Panc1 (cell line): ENCODE results near the gene KRTAP20-4. TPM values are rescaled to one million over a fixed set of nuclear protein-coding genes. Genes with fewer than 3 reads are reported as not detected.

Experiments used
- ATAC-seq: fragments of 200-7000 bp; cut with Tn5 transposase; 2 replicates; pipeline ENCODE4 v1.9.1; 2020; ENCODE audit warnings: mild to moderate bottlenecking, moderate library complexity
- BruUV-seq: library from RNA; stranded (reverse); fragments of 400-500 nt; replicated peaks from 2 replicates; lab custom pipeline; 2021; lab: Mats Ljungman, UMichigan
- CTCF ChIA-PET: fragments of 300-600 bp; sonication (Branson Sonifier 250); formaldehyde crosslinking; loops from one replicate; lab custom pipeline; 2022; ENCODE audit warnings: antibody characterized with exemption; lab: Charles Lee
- POLR2A ChIA-PET: fragments of 300-600 bp; sonication (Branson Sonifier 250); formaldehyde crosslinking; loops from one replicate; lab custom pipeline; 2022; ENCODE audit warnings: antibody characterized with exemption; lab: Charles Lee
- DNase-seq: peaks from one replicate; pipeline ENCODE4 v3.0.0-alpha.2; 2010; ENCODE audit warnings: low read depth, low spot score
- H3K27ac ChIP-seq: 2 replicates; pipeline ENCODE4 v1.5.1; 2011; ENCODE audit warnings: mild to moderate bottlenecking, low read length, inconsistent platforms
- H3K27me3 ChIP-seq: fragments of 200-500 bp; sonication (Bioruptor generic); 2 replicates; pipeline ENCODE4 v1.6.0; 2014; ENCODE audit warnings: low read length, inconsistent platforms; ENCODE audit not compliant: control insufficient read depth, insufficient read depth
- H3K36me3 ChIP-seq: fragments of 200-500 bp; sonication (Bioruptor generic); 2 replicates; pipeline ENCODE4 v1.5.1; 2014; ENCODE audit warnings: inconsistent platforms, mild to moderate bottlenecking, low read length, moderate library complexity; ENCODE audit not compliant: control insufficient read depth, insufficient read depth
- H3K4me1 ChIP-seq: 2 replicates; pipeline ENCODE4 v1.5.1; 2011; ENCODE audit warnings: inconsistent platforms, mild to moderate bottlenecking, low read length, moderate library complexity; ENCODE audit not compliant: control insufficient read depth, insufficient read depth
- H3K4me3 ChIP-seq, 2 experiments: 2 replicates each; pipeline ENCODE4 v1.5.1; 2011 to 2012; ENCODE audit warnings: low read depth in 2 of 2, low read length in 2 of 2, mild to moderate bottlenecking in 2 of 2, inconsistent platforms in 1 of 2, moderate library complexity in 1 of 2
- H3K9me3 ChIP-seq: fragments of 200-500 bp; sonication (Bioruptor generic); 2 replicates; pipeline ENCODE4 v1.5.1; 2014; ENCODE audit warnings: low read depth, mild to moderate bottlenecking, inconsistent platforms, low read length, moderate library complexity; ENCODE audit not compliant: control insufficient read depth, insufficient read depth
- POLR2AphosphoS5 ChIP-seq: IDR thresholded peaks from 2 replicates; pipeline ENCODE4 v1.6.1; 2012; ENCODE audit warnings: mild to moderate bottlenecking, low read depth, low read length, moderate library complexity
- SIN3A ChIP-seq: IDR thresholded peaks from 2 replicates; pipeline ENCODE4 v1.6.1; 2012; ENCODE audit warnings: low read depth, mild to moderate bottlenecking, low read length, moderate library complexity, borderline replicate concordance; ENCODE audit not compliant: insufficient read depth
- TCF7L2 ChIP-seq: IDR thresholded peaks from 2 replicates; pipeline ENCODE4 v1.6.1; 2011; ENCODE audit warnings: mild to moderate bottlenecking, low read depth, low read length, inconsistent platforms
- in situ Hi-C: cut with HindIII; loops from 2 replicates; pipeline ENCODE4 v1.10.0; 2016; ENCODE audit warnings: low sequenced_read_pairs, low pct_unique_long_range_greater_than_20kb
- intact Hi-C: fragments of 100-400 bp; cut with micrococcal nuclease; formaldehyde crosslinking; loops from one replicate; pipeline ENCODE4 v1.10.0; 2022; ENCODE audit not compliant: unreplicated experiment
- total RNA-seq: library from RNA; stranded (reverse); gene quantifications from one replicate; pipeline ENCODE4 v1.2.1, GENCODE V29; 2021; ENCODE audit not compliant: unreplicated experiment
- TF ChIP-seq, protein P1 (sequence below), 2 experiments: IDR thresholded peaks; 2 replicates each; pipeline ENCODE4 v1.6.1; 2011 to 2012; ENCODE audit warnings: low read depth in 2 of 2, control low read depth in 1 of 2, low read length in 1 of 2, mild to moderate bottlenecking in 1 of 2, moderate library complexity in 1 of 2; ENCODE audit not compliant: insufficient read depth in 1 of 2
- TF ChIP-seq, protein P2 (sequence below): fragments of 450-650 bp; IDR thresholded peaks from 2 replicates; pipeline ENCODE4 v1.5.1; 2017; ENCODE audit warnings: mild to moderate bottlenecking

The KRTAP20-4 gene
- total RNA-seq, 1 experiment from 2014 or later, result not detected

DNA sequence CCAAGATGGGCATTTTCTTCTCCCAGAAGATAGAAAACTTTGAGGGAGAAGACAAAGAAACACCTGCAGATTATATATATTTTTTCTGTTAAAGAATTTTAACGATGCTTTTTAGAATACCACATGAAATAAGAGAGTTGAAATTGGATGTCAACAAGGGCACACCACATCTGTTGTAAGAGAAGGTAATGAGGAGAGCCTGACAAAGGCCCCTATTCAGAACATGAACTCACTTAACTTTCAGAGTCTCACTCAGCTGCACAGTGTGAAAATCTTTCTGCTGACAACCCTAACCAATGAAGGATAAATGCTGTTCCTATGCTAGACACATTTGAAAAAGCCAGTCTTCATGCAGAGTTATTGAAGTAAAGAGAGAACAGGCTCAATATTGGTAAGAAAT, 37.6 kb upstream of the KRTAP20-4 start:
- no TSS peak for BruUV-seq
- ATAC-seq (no peak), DNase-seq (no peak)
- POLR2A ChIA-PET, result no interaction called here
- H3K4me3 ChIP-seq, result no peak overlapping the region
- TF ChIP-seq, protein P1, sequence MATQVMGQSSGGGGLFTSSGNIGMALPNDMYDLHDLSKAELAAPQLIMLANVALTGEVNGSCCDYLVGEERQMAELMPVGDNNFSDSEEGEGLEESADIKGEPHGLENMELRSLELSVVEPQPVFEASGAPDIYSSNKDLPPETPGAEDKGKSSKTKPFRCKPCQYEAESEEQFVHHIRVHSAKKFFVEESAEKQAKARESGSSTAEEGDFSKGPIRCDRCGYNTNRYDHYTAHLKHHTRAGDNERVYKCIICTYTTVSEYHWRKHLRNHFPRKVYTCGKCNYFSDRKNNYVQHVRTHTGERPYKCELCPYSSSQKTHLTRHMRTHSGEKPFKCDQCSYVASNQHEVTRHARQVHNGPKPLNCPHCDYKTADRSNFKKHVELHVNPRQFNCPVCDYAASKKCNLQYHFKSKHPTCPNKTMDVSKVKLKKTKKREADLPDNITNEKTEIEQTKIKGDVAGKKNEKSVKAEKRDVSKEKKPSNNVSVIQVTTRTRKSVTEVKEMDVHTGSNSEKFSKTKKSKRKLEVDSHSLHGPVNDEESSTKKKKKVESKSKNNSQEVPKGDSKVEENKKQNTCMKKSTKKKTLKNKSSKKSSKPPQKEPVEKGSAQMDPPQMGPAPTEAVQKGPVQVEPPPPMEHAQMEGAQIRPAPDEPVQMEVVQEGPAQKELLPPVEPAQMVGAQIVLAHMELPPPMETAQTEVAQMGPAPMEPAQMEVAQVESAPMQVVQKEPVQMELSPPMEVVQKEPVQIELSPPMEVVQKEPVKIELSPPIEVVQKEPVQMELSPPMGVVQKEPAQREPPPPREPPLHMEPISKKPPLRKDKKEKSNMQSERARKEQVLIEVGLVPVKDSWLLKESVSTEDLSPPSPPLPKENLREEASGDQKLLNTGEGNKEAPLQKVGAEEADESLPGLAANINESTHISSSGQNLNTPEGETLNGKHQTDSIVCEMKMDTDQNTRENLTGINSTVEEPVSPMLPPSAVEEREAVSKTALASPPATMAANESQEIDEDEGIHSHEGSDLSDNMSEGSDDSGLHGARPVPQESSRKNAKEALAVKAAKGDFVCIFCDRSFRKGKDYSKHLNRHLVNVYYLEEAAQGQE (IDR thresholded peaks at IDR 0.05; ENCODE audit: insufficient read depth in 1 of 2, low read depth in 2 of 2, low read length in 1 of 2), result no peak
- TF ChIP-seq, protein P2, sequence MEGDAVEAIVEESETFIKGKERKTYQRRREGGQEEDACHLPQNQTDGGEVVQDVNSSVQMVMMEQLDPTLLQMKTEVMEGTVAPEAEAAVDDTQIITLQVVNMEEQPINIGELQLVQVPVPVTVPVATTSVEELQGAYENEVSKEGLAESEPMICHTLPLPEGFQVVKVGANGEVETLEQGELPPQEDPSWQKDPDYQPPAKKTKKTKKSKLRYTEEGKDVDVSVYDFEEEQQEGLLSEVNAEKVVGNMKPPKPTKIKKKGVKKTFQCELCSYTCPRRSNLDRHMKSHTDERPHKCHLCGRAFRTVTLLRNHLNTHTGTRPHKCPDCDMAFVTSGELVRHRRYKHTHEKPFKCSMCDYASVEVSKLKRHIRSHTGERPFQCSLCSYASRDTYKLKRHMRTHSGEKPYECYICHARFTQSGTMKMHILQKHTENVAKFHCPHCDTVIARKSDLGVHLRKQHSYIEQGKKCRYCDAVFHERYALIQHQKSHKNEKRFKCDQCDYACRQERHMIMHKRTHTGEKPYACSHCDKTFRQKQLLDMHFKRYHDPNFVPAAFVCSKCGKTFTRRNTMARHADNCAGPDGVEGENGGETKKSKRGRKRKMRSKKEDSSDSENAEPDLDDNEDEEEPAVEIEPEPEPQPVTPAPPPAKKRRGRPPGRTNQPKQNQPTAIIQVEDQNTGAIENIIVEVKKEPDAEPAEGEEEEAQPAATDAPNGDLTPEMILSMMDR, result no peak
- TF ChIP-seq TCF7L2, result no peak
- TF ChIP-seq POLR2AphosphoS5, result no peak
- no peak for TF ChIP-seq SIN3A
- H3K9me3 ChIP-seq, result no peaks in the 10 kb centered on the region
- CTCF ChIA-PET, result no interaction called here
- intact Hi-C loops, result no loop called here
- no peak overlapping the region for H3K27ac ChIP-seq
- H3K27me3 ChIP-seq, result no peaks in the 10 kb centered on the region
- no peaks in the 10 kb centered on the region for H3K36me3 ChIP-seq
- no peaks in the 10 kb centered on the region for H3K4me1 ChIP-seq
- in situ Hi-C loops, result no loop called here

DNA sequence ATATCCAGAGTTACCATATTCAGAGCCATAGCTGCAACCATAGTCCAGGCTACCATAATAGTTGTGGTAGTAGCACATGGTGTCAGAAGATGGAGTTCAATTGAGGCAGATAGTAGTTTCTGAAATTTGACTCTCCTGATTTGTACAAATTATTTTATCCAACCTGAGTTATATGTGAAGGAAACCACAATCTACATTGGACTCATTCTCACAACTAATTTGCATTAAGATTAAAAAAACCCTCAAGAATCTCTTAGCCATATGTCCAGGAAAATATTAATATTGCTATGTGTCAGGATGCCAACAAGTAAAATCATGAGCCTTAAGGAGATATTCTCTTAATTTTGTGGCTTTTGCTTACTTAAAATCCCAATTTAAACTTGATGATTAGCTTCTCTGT, 30.1 kb upstream of the KRTAP20-4 start, which contains the start of gene KRTAP22-2:
KRTAP22-2 (minus strand) TSS at position 101 of the 400 bp plus-strand sequence.
- no peaks in the 10 kb centered on the region for H3K36me3 ChIP-seq
- intact Hi-C loops, result no loop called here
- ATAC-seq, result no peak
- no TSS peak for BruUV-seq
- in situ Hi-C loops, result no loop called here
- TF ChIP-seq, protein P2, result no peak
- TF ChIP-seq POLR2AphosphoS5, result no peak
- CTCF ChIA-PET, result no interaction called here
- no peak within 1 kb of the TSS for H3K27ac ChIP-seq
- POLR2A ChIA-PET, result no interaction called here
- H3K9me3 ChIP-seq, result no peaks in the 10 kb centered on the region
- DNase-seq, result no peak
- H3K4me3 ChIP-seq, result no peak within 1 kb of the TSS
- H3K27me3 ChIP-seq, result no peaks in the 10 kb centered on the region
- no peaks in the 10 kb centered on the region for H3K4me1 ChIP-seq
